Spleen (tissue), 11 donors: ENCODE results near the gene BBOX1. TPM values are rescaled to one million over a fixed set of nuclear protein-coding genes. Genes with fewer than 3 reads are reported as not detected.

Experiments used
- DNase-seq: peaks from one replicate; pipeline ENCODE4 v3.0.0-alpha.2; 2020
- H3K27ac ChIP-seq, 8 donors: fragments of 200-600 bp; sonication (generic) in 7 of 8; 1 replicate in 4 of 8; 2 replicates in 4 of 8; pipeline versions ENCODE4 v1.5.0 to v1.8.0; 2016 to 2021; ENCODE audit warnings: inconsistent platforms in 4 of 8, mild to moderate bottlenecking in 4 of 8, moderate library complexity in 1 of 8
- H3K27me3 ChIP-seq, 7 donors: fragments of 200-600 bp; sonication (generic) in 6 of 7; replicated peaks in 1 of 7; 1 replicate in 4 of 7; 2 replicates in 3 of 7; pipeline versions ENCODE4 v1.5.0 to v1.8.0; 2016 to 2021; ENCODE audit warnings: inconsistent platforms in 3 of 7, mild to moderate bottlenecking in 1 of 7
- H3K36me3 ChIP-seq, 6 donors: fragments of 200-600 bp; sonication (generic) in 5 of 6; 1 replicate in 4 of 6; 2 replicates in 2 of 6; pipeline versions ENCODE4 v1.5.0 to v1.8.0; 2016 to 2021; ENCODE audit warnings: inconsistent platforms in 2 of 6
- H3K4me1 ChIP-seq, 6 donors: fragments of 200-600 bp; sonication (generic) in 5 of 6; 1 replicate in 3 of 6; 2 replicates in 3 of 6; pipeline versions ENCODE4 v1.5.0 to v1.8.0; 2016 to 2021; ENCODE audit warnings: inconsistent platforms in 3 of 6
- H3K4me3 ChIP-seq, 8 donors: fragments of 200-600 bp; sonication (generic) in 7 of 8; 1 replicate in 4 of 8; 2 replicates in 4 of 8; pipeline versions ENCODE4 v1.5.0 to v1.8.0; 2016 to 2021; ENCODE audit warnings: inconsistent platforms in 4 of 8, mild to moderate bottlenecking in 4 of 8, moderate library complexity in 2 of 8
- H3K9me3 ChIP-seq, 8 donors: fragments of 200-600 bp; sonication (generic) in 7 of 8; 1 replicate in 4 of 8; 2 replicates in 4 of 8; pipeline versions ENCODE4 v1.5.0 to v1.8.0; 2016 to 2021; ENCODE audit warnings: inconsistent platforms in 4 of 8
- POLR2A ChIP-seq, 3 donors: fragments of 450-650 bp; IDR thresholded peaks; one replicate each; pipeline ENCODE4 v1.5.1; 2017; ENCODE audit warnings: antibody characterized with exemption in 3 of 3, mild to moderate bottlenecking in 1 of 3
- POLR2AphosphoS5 ChIP-seq, 3 donors: sonication (generic); formaldehyde crosslinking; IDR thresholded peaks; one replicate each; pipeline ENCODE4 v1.5.1; 2017; ENCODE audit warnings: antibody characterized with exemption in 3 of 3
- WGBS, 5 donors: extraction: QIAGEN DNeasy Blood & Tissue Kit in 3 of 5; methylation state at CpG; one replicate each; pipeline versions ENCODE4 v1.1.5 to v1.1.7; 2013 to 2018; 5-methylcytosine and 5-hydroxymethylcytosine counted together
- intact Hi-C: fragments of 100-400 bp; cut with DNase I; formaldehyde crosslinking; loops from one replicate; pipeline ENCODE4 v1.15.0; 2023; ENCODE audit warnings: low total_unique reads
- polyA plus RNA-seq, 3 donors: library from polyadenylated mRNA; stranded (reverse); fragments of 200-250 nt; gene quantifications; one replicate each; pipeline ENCODE4 v1.2.1, GENCODE V29; 2013
- total RNA-seq, 7 donors: library from RNA; depleted of rRNA in 3 of 7; stranded (reverse); fragments of >200 nt in 3 of 7; fragmentation: NEBNext Ultra II Directional in 4 of 7; extraction: Animal tissue kit (Norgen Biotek cat#: 25700) in 4 of 7; gene quantifications; one replicate each; pipeline versions ENCODE4 v1.1.0 to v1.2.1, GENCODE V29; 2016 to 2021
- TF ChIP-seq, protein P1 (sequence below), 11 experiments: fragments of 200-600 bp in 7 of 11; fragments of 450-650 bp in 4 of 11; sonication (generic) in 4 of 11; IDR thresholded peaks in 8 of 11; conservative IDR thresholded peaks in 3 of 11; 1 replicate in 7 of 11; 2 replicates in 4 of 11; pipeline versions ENCODE4 v1.4.0 to v1.8.0; 2016 to 2021; ENCODE audit warnings: antibody characterized with exemption in 11 of 11, inconsistent platforms in 4 of 11, mild to moderate bottlenecking in 1 of 11
- donor health status: healthy with polysubstance abuse.
- donor health status: DM: no; HTN: no; CAD: no; lungs with moderate emphysema.
- donor health status: DM: no; HTN: no; CAD: no.
- donor health status: Bipolar disorder and iron deficiency.
- donor health status: healthy.
- donor health status: DM: no; HTN: no; CAD: no.
- donor health status: DM: yes; HTN: yes; CAD: no.

Gene BBOX1
- total and polyA plus RNA-seq, 10 donors = not detected

DNA sequence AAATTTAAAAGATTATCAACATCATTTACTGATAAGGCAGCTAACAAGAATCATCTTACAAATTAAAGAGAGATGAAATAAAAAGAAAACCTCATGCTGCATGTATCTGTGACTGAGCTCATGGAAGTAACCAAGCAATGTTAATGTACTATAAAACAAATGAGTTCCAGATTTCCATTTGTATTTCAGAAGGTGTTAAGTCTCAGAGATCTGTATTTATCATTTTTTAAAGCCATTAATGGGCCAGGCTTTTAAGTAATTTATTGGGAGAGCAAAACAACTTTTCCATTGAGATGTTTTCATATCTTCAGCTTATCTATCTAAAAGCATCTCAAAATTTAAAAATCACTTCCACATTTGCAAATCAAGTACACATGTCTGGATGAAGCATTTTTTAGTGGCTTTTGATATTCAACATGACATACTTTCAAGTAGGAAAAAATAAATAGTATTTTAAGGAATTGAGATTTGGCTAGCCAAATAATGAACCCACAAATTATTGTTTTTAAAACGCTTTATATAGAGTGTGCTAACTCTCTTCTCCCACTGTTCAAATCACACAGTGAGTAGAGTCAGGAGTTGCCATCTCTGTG is 17.9 kb upstream of the BBOX1 start:
- DNase-seq = no peak
- Histone ChIP-seq H3K4me3 (no peak overlapping the region), H3K27me3 (no peaks in the 10 kb centered on the region), H3K9me3 (peaks cover 0 to 5% (median 0%) of the 10 kb centered on the region in 8 donors), H3K36me3 (no peaks in the 10 kb centered on the region), H3K4me1 (no peaks in the 10 kb centered on the region), H3K27ac (no peak overlapping the region)
- intact Hi-C loops = no loop called here
- WGBS, 5 donors = 77 to 95% (median 88%) methylated on average over 1 of the region's 1 CpG
- TF ChIP-seq POLR2AphosphoS5 (IDR thresholded peaks at IDR 0.05) = no peak
- TF ChIP-seq, protein P1, sequence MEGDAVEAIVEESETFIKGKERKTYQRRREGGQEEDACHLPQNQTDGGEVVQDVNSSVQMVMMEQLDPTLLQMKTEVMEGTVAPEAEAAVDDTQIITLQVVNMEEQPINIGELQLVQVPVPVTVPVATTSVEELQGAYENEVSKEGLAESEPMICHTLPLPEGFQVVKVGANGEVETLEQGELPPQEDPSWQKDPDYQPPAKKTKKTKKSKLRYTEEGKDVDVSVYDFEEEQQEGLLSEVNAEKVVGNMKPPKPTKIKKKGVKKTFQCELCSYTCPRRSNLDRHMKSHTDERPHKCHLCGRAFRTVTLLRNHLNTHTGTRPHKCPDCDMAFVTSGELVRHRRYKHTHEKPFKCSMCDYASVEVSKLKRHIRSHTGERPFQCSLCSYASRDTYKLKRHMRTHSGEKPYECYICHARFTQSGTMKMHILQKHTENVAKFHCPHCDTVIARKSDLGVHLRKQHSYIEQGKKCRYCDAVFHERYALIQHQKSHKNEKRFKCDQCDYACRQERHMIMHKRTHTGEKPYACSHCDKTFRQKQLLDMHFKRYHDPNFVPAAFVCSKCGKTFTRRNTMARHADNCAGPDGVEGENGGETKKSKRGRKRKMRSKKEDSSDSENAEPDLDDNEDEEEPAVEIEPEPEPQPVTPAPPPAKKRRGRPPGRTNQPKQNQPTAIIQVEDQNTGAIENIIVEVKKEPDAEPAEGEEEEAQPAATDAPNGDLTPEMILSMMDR (IDR thresholded peaks at IDR 0.05 in 8 of 11, conservative IDR thresholded peaks at IDR 0.05 in 3 of 11) = no peak
- TF ChIP-seq POLR2A (IDR thresholded peaks at IDR 0.05) = no peak

DNA sequence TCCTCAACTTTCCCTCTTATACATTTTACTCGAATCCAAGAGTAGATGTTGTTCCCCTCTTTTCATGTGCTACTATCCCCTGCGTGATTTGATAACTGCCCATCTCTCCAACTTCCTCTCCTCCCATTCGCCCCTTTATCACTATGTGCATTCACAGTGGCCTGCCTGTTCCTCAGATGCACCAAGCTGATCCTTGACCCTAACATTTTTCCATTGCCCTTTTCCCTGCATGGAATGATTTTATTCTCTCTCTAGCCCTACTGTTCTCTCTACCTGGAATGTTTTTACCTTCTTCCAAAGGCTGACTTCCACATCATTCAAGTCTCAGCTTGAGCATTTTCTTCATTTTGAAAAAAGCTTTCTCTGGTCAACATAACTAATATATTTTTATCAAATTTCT is 15.8 kb upstream of the BBOX1 start:
- H3K27me3 ChIP-seq = no peaks in the 10 kb centered on the region
- no peaks in the 10 kb centered on the region for H3K4me1 ChIP-seq
- 83 to 91% (median 84%) methylated on average over 3 of the region's 3 CpGs for WGBS, 5 donors
- H3K9me3 ChIP-seq = no peaks in the 10 kb centered on the region
- H3K36me3 ChIP-seq = no peaks in the 10 kb centered on the region
- intact Hi-C loops = no loop called here
- DNase-seq = no peak
- no peak overlapping the region for H3K4me3 ChIP-seq
- TF ChIP-seq, protein P1 (IDR thresholded peaks at IDR 0.05 in 8 of 11, conservative IDR thresholded peaks at IDR 0.05 in 3 of 11) = no peak
- TF ChIP-seq POLR2A (IDR thresholded peaks at IDR 0.05) (no peak), POLR2AphosphoS5 (IDR thresholded peaks at IDR 0.05) (no peak)
- no peak overlapping the region for H3K27ac ChIP-seq

DNA sequence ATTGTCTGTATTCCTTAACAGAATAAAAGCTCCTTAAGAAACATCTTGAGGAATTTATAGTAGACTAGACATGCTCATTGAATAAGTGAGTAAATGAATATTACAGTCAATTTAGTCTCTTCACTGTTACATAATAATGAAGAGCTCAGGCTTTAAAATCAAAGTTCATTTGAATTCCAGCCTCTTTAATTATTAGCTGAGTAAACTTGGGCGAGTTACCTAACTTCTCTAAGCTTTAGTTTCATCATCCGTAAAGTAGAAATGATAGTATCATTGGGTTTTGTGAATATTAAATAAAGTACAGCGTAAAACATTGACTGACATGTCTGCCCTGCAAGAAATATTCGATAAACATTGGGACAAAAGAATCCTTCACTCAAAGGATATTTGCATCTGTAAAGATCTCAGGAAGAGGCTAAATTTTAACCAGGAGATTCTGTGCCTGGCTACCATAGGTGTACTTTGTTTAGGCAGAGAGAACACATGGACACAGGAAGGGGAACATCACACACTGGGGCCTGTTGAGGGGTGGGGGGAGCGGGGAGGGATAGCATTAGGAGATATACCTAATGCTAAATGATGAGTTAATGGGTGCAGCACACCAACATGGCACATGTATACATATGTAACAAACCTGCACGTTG is 15.2 kb upstream of the BBOX1 start:
- TF ChIP-seq POLR2AphosphoS5 (IDR thresholded peaks at IDR 0.05) (no peak), POLR2A (IDR thresholded peaks at IDR 0.05) (no peak)
- TF ChIP-seq, protein P1 (IDR thresholded peaks at IDR 0.05 in 8 of 11, conservative IDR thresholded peaks at IDR 0.05 in 3 of 11) = no peak
- H3K9me3 ChIP-seq = no peaks in the 10 kb centered on the region
- 77 to 86% (median 84%) methylated on average over 6 of the region's 6 CpGs for WGBS, 5 donors
- no peaks in the 10 kb centered on the region for H3K36me3 ChIP-seq
- H3K4me1 ChIP-seq = no peaks in the 10 kb centered on the region
- no peak overlapping the region for H3K27ac ChIP-seq
- no peak for DNase-seq
- H3K27me3 ChIP-seq = no peaks in the 10 kb centered on the region
- intact Hi-C loops = no loop called here
- no peak overlapping the region for H3K4me3 ChIP-seq

DNA sequence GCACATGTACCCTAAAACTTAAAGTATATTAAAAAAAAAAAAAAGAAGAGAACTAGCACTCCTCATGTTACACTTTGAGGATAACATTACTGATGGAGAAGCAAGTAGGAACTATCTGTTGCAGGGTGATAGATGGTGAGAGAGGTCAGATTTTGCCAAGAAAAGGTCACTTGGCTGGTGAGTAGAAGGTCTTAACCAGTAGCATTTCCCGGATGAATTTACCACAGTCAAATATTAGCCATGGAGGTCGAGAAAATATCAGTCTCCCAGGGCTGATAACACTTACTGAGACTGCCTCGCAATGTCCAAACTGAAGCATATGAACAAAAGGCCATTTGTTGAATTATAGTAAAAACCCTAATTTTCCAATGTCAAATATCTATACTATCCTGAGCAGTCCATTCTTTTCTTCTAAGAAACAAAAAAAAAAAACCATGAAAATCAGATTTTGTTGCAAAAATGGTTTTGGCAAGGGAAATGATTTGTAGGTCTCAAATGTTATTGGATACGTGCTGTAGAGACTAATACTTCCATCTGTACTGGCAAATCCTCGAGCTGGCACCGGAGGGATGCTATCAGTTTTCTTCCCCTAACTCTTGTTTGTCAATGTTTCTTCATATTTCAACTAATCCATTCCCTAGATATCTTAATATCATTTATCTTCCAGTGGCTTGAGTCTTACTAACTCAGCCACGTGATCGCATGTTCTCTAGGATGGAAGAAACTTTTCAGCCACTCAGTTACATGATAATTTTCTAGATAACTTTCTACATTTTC is 14.5 kb upstream of the BBOX1 start:
- H3K4me1 ChIP-seq = no peaks in the 10 kb centered on the region
- no peak overlapping the region for H3K4me3 ChIP-seq
- H3K27me3 ChIP-seq = no peaks in the 10 kb centered on the region
- H3K36me3 ChIP-seq = no peaks in the 10 kb centered on the region
- intact Hi-C loops = no loop called here
- 80 to 87% (median 83%) methylated on average over 8 of the region's 8 CpGs for WGBS, 5 donors
- H3K27ac ChIP-seq = no peak overlapping the region
- no peaks in the 10 kb centered on the region for H3K9me3 ChIP-seq
- no peak for DNase-seq
- no peak for TF ChIP-seq POLR2AphosphoS5 (IDR thresholded peaks at IDR 0.05)
- no peak for TF ChIP-seq POLR2A (IDR thresholded peaks at IDR 0.05)
- TF ChIP-seq, protein P1 (IDR thresholded peaks at IDR 0.05 in 8 of 11, conservative IDR thresholded peaks at IDR 0.05 in 3 of 11) = no peak
